Tibial nerve (tissue), 4 donors: Measurements from ENCODE around the gene GAPDHS.

Experiments
- EP300 ChIP-seq, 2 donors: sonication (generic); formaldehyde crosslinking; IDR thresholded peaks; one replicate each; pipeline ENCODE4 v1.6.1; 2017; ENCODE audit warnings: antibody characterized with exemption in 2 of 2, mild to moderate bottlenecking in 1 of 2
- TF ChIP-seq, protein P1 (sequence below), 5 experiments: fragments of 200-600 bp in 3 of 5; fragments of 450-650 bp in 2 of 5; sonication (generic) in 3 of 5; IDR thresholded peaks; one replicate each; pipeline ENCODE4 v1.5.1; 2016 to 2019; ENCODE audit warnings: antibody characterized with exemption in 5 of 5, mild to moderate bottlenecking in 3 of 5, moderate library complexity in 2 of 5

- TF ChIP-seq EP300 (IDR thresholded peaks at IDR 0.05) = no peak
- TF ChIP-seq, protein P1, sequence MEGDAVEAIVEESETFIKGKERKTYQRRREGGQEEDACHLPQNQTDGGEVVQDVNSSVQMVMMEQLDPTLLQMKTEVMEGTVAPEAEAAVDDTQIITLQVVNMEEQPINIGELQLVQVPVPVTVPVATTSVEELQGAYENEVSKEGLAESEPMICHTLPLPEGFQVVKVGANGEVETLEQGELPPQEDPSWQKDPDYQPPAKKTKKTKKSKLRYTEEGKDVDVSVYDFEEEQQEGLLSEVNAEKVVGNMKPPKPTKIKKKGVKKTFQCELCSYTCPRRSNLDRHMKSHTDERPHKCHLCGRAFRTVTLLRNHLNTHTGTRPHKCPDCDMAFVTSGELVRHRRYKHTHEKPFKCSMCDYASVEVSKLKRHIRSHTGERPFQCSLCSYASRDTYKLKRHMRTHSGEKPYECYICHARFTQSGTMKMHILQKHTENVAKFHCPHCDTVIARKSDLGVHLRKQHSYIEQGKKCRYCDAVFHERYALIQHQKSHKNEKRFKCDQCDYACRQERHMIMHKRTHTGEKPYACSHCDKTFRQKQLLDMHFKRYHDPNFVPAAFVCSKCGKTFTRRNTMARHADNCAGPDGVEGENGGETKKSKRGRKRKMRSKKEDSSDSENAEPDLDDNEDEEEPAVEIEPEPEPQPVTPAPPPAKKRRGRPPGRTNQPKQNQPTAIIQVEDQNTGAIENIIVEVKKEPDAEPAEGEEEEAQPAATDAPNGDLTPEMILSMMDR (IDR thresholded peaks at IDR 0.05) = no peak
Observed at GRCh38 chr19:35502751-35503150, 30.5 kb upstream of the GAPDHS start.
